Measurements from ENCODE around the gene TULP4. TPM values are rescaled to one million over a fixed set of nuclear protein-coding genes. Genes with fewer than 3 reads are reported as not detected.
A peak's percentile ranks its signal among the peaks of the same experiment; 100 is the strongest.

TULP4 gene
- total RNA-seq, 6 experiments from 2014 or later = 27.0 to 42.4 (median 32.3) TPM

DNA sequence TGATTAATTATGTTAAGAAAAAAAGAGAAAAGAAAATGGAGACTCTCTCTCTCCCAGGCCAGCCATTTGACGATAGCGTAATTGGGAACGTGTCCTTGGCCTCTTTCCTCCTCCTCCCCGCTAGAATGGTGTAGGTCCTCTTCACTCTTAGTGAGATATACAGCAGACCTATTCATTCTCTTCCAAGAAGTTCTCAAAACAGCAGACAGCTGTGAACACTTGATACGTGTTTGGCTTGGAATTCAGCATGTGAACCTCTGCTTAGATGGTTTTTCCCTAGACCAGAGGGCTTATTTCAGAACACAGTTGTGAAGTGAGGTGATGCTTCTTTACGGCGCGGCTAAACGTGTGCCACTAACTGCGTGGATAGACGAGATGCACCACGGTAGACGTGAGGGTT lies 32.6 kb upstream of the TULP4 start:
- TF ChIP-seq POLR2A (IDR thresholded peaks at IDR 0.05) (no peak), CTCF (IDR thresholded peaks at IDR 0.05) (no peak)
- WGBS (ENCODE audit: insufficient coverage, low coverage, low lambda C conversion rate, missing lambda C conversion rate) = 87% methylated on average over 13 of the region's 13 CpGs
- Histone ChIP-seq H3K4me3 (no peak overlapping the region), H3K9me3 (no peaks in the 10 kb centered on the region), H3K27ac (no peak overlapping the region), H3K4me1 (no peaks in the 10 kb centered on the region), H3K27me3 (no peaks in the 10 kb centered on the region), H3K36me3 (no peaks in the 10 kb centered on the region)
- DNase-seq (no peak), ATAC-seq (no peak)
- intact Hi-C loops (cut with DNase I) = no loop called here

DNA sequence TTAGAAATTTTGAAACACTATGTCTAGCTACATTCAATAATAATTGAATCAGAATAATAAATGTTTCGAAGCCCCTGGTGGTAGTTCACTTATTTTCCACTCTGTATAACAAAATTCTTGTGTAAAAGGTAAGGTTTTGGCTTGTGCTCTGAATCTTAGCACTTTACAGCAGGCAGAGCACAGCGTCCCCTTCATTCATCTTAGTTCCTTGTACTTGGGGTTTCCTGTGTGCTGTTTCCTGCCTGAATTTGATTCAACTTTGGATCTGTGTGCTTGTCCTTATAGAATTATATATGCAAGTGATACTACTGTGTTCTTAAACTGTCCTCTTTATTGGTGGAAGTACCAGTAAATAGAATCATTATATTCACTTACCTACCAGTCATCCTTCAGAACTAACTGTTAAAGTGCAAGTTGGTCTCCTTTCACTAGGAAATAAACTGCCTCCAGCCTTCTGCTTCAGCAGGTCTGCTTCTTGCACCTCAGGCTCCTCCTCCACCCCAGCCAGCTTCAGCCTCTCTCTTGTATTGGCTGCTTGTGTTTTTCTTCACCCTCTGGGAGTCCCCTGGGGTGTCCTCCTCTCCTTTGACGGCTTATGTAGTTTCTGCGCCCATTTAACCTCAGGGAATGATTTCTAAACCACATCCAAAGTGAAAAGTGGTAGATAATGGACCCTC lies 28.8 kb upstream of the TULP4 start:
- no peak overlapping the region for H3K27ac ChIP-seq
- no peak for ATAC-seq
- TF ChIP-seq CTCF (IDR thresholded peaks at IDR 0.05) = no peak
- TF ChIP-seq POLR2A (IDR thresholded peaks at IDR 0.05) = no peak

DNA sequence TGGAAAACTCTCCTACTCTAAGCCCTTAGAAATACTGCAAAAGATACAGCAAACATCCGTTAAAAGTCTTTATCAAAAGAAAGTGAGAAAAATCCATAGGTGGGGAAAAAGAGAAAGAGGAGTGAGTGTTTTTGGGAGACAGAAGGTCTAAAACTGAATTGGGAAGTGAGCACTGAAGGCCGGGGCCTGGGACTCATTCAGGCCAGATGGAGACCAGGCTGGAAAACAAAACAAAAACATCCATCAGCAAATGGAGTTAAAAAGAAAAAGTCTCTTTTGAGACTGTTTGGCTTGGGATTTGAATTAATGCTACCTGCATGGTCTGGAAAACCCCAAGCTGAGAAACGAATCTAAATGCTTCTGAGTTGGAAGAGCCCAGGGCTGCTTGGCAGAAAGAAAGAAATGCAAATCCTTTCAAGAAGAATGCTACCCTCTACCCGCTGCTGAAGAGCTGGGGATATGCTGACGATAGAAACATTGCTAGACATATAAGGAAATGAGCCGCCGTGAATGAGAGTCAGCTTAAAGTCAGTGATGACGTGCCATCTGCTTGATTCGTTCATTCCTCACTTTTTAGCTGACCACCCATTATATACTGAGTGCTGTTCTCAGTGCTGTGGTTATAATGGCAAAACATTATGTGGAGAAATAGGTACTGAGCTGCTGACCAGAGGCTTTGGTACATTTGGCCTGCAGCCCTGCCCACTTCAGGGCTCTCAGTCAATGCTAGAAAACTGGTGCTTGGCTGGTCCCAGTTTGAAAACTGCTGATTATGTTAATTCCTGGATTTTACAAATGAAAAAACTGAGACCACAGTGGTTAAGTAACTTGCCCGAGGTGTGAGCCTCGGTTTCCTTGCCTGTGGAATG lies 28.0 kb upstream of the TULP4 start:
- intact Hi-C loops (cut with DNase I) = no loop called here

More for the DNA sequence above, 28.8 kb upstream of the TULP4 start:
- intact Hi-C loops (cut with DNase I) = no loop called here
- H3K27me3 ChIP-seq = no peaks in the 10 kb centered on the region
- DNase-seq = no peak
- no peak overlapping the region for H3K4me3 ChIP-seq
- no peaks in the 10 kb centered on the region for H3K36me3 ChIP-seq
- H3K9me3 ChIP-seq = no peaks in the 10 kb centered on the region
- H3K4me1 ChIP-seq = no peaks in the 10 kb centered on the region
- 83% methylated on average over 4 of the region's 4 CpGs for WGBS (ENCODE audit: insufficient coverage, low coverage, low lambda C conversion rate, missing lambda C conversion rate)

More for the DNA sequence above, 28.0 kb upstream of the TULP4 start:
- WGBS (ENCODE audit: insufficient coverage, low coverage, low lambda C conversion rate, missing lambda C conversion rate) = 63% methylated on average over 9 of the region's 11 CpGs
- H3K36me3 ChIP-seq = no peaks in the 10 kb centered on the region
- H3K27ac ChIP-seq = no peak overlapping the region
- H3K4me3 ChIP-seq = no peak overlapping the region
- no peaks in the 10 kb centered on the region for H3K27me3 ChIP-seq
- DNase-seq (no peak), ATAC-seq (peak; percentile 26 to 50 (median 40))
- H3K9me3 ChIP-seq = no peaks in the 10 kb centered on the region
- TF ChIP-seq POLR2A (IDR thresholded peaks at IDR 0.05) (no peak), CTCF (IDR thresholded peaks at IDR 0.05) (no peak)
- H3K4me1 ChIP-seq = no peaks in the 10 kb centered on the region
